Endodermal cell (in vitro differentiated cells): ENCODE data around the gene SLC6A9. TPM values are rescaled to one million over a fixed set of nuclear protein-coding genes. Genes with fewer than 3 reads are reported as not detected.

Experiments used
- DNase-seq: peaks from one replicate; pipeline ENCODE4 v3.0.0-alpha.2; 2017
- H3K27ac ChIP-seq: 2 replicates; pipeline ENCODE4 v1.5.1; 2013; ENCODE audit warnings: mild to moderate bottlenecking, low read depth, low read length, moderate library complexity
- H3K27me3 ChIP-seq: 2 replicates; pipeline ENCODE4 v1.6.1; 2013; ENCODE audit warnings: mild to moderate bottlenecking, low read length, moderate library complexity; ENCODE audit not compliant: insufficient read depth, control insufficient read depth, poor library complexity, severe bottlenecking
- H3K36me3 ChIP-seq: 2 replicates; pipeline ENCODE4 v1.7.0; 2013; ENCODE audit warnings: mild to moderate bottlenecking, low read length, moderate library complexity; ENCODE audit not compliant: control insufficient read depth, insufficient read depth
- H3K4me1 ChIP-seq: one replicate; pipeline ENCODE4 v1.7.0; 2013; ENCODE audit warnings: low read length; ENCODE audit not compliant: control insufficient read depth, insufficient read depth
- H3K4me3 ChIP-seq: 2 replicates; pipeline ENCODE4 v1.5.1; 2013; ENCODE audit warnings: mild to moderate bottlenecking, low read length, moderate library complexity
- H3K9ac ChIP-seq: 2 replicates; pipeline ENCODE4 v1.6.1; 2013; ENCODE audit warnings: mild to moderate bottlenecking, low read length, moderate library complexity; ENCODE audit not compliant: poor library complexity, severe bottlenecking; ENCODE audit errors: extremely low read depth
- H3K9me3 ChIP-seq: 2 replicates; pipeline ENCODE4 v1.6.1; 2013; ENCODE audit warnings: mild to moderate bottlenecking, low read length, moderate library complexity; ENCODE audit not compliant: control insufficient read depth
- H3K27ac Mint-ChIP-seq: 2 replicates; pipeline ENCODE4 v1.8.0; 2020; ENCODE audit warnings: mixed read lengths
- H3K27me3 Mint-ChIP-seq: 2 replicates; pipeline ENCODE4 v1.8.0; 2021; ENCODE audit warnings: mild to moderate bottlenecking, mixed read lengths; ENCODE audit not compliant: insufficient read depth
- H3K36me3 Mint-ChIP-seq: 2 replicates; pipeline ENCODE4 v1.8.0; 2020; ENCODE audit warnings: low read depth, mixed read lengths
- H3K4me1 Mint-ChIP-seq: 2 replicates; pipeline ENCODE4 v1.8.0; 2020; ENCODE audit warnings: mixed read lengths
- H3K4me3 Mint-ChIP-seq: 2 replicates; pipeline ENCODE4 v1.8.0; 2020; ENCODE audit warnings: mild to moderate bottlenecking, moderate library complexity, mixed read lengths
- H3K9me3 Mint-ChIP-seq: 2 replicates; pipeline ENCODE4 v1.8.0; 2020; ENCODE audit warnings: mild to moderate bottlenecking, mixed read lengths
- WGBS, 2 experiments: methylation state at CpG; one replicate each; pipeline versions ENCODE4 v1.1.5 to v1.1.7; 2013; ENCODE audit warnings: missing lambda C conversion rate in 2 of 2, mixed read lengths in 1 of 2; ENCODE audit not compliant: insufficient coverage in 1 of 2, insufficient read length in 1 of 2; 5-methylcytosine and 5-hydroxymethylcytosine counted together
- total RNA-seq, 2 donors: library from RNA; stranded (reverse); fragmentation: NEBNext Ultra II Directional in 1 of 2; extraction: Animal tissue kit (Norgen Biotek cat#: 25700) in 1 of 2; gene quantifications; 2 replicates in 1 of 2; 3 replicates in 1 of 2; pipeline ENCODE4 v1.2.1, GENCODE V29; 2021
- TF ChIP-seq, protein P1 (sequence below): fragments of 200-600 bp; sonication (generic); conservative IDR thresholded peaks from 2 replicates; pipeline ENCODE4 v1.5.0; 2021; ENCODE audit warnings: antibody characterized with exemption, mild to moderate bottlenecking

The SLC6A9 gene
- total RNA-seq, 2 donors from 2014 or later: 5.7 to 11.4 TPM

DNA sequence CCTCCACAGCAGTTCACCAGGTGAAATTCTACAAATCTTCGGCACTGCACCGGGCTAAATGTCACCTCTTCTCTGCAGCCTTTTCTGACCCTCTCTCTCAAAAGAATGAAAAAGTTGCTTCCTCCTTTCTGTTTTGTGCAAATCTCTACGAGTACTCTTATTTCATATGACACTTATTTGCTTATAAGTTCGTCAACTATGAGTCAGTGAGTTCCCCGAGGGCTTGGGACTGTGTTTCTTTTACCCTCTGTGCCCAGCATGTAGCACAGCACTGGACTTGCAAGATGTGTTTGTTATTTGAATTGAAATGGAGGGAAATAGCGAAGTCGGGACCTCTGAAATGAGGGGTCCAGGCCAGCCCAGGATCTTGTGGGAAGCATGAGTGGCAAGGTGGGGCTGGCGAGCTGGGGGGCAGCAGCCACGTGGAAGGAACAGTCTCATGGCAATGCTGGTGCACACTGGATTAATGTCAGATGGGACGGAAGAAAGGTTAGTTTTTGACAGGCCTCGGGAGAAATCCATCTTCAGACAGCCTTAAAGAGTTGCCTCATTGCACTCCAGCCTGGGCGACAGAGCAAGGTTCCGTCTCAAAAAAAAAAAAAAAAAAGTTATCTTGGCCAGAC is 6.2 kb downstream of the SLC6A9 start:
- TF ChIP-seq, protein P1, sequence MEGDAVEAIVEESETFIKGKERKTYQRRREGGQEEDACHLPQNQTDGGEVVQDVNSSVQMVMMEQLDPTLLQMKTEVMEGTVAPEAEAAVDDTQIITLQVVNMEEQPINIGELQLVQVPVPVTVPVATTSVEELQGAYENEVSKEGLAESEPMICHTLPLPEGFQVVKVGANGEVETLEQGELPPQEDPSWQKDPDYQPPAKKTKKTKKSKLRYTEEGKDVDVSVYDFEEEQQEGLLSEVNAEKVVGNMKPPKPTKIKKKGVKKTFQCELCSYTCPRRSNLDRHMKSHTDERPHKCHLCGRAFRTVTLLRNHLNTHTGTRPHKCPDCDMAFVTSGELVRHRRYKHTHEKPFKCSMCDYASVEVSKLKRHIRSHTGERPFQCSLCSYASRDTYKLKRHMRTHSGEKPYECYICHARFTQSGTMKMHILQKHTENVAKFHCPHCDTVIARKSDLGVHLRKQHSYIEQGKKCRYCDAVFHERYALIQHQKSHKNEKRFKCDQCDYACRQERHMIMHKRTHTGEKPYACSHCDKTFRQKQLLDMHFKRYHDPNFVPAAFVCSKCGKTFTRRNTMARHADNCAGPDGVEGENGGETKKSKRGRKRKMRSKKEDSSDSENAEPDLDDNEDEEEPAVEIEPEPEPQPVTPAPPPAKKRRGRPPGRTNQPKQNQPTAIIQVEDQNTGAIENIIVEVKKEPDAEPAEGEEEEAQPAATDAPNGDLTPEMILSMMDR: no peak
- Histone ChIP-seq H3K4me3 (no peak overlapping the region), H3K9me3 (no peaks in the 10 kb centered on the region), H3K9ac (no peak overlapping the region), H3K27ac (no peak overlapping the region), H3K4me1 (no peaks in the 10 kb centered on the region), H3K36me3 (no peaks in the 10 kb centered on the region), H3K27me3 (no peaks in the 10 kb centered on the region)
- Mint-ChIP-seq H3K4me3 (no peak overlapping the region), H3K4me1 (peaks cover 12% of the 10 kb centered on the region), H3K27me3 (peaks cover 8% of the 10 kb centered on the region), H3K27ac (no peak overlapping the region), H3K9me3 (no peaks in the 10 kb centered on the region), H3K36me3 (peaks cover 7% of the 10 kb centered on the region)
- DNase-seq: no peak
- 95 to 96% methylated on average over 11 to 13 of the region's 13 CpGs for WGBS, 2 experiments

DNA sequence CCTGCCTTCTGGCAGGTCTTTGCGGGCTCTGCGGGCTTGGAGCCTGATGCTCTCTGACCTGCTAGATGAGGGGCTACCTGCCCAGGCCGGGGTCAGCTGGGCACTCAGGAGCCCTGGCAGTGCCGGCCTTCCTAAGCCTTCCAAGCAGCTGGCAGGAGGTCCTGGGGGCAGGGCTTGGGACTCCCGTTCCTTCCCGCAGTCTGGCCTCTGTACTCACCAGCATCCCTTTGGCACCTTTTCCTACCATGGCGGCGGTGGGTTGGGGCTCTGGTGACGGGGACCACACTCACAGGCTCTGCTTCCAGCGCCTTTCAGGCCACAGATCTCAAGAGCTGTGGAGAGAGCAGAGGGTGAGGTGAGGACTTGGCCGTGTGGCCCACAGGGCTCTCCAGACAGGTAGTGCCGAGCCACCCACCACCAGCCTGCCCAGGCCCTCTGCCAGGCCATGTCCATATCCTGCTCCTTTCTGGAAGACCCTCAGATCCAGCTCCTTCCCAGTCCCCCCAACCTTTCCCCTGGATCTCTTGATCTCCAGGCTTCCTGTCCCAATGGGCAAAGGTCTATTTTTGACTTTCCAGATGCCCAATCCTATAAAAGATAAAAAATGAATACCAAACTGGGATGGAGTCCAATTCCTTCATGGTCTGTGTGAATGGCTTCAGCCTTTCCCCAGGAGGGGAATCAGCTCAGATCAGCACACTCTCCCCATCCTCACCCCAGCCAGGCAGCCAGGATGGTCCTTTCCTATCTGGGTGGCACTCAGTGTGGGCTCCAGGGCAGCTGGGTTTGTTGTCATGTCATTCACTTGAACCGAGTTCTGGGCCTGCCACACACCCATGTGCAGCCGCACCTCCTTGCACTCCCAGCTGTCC is 7.0 kb downstream of the SLC6A9 start:
- peaks cover 7% of the 10 kb centered on the region for H3K36me3 Mint-ChIP-seq
- Histone ChIP-seq H3K4me3 (no peak overlapping the region), H3K36me3 (no peaks in the 10 kb centered on the region), H3K27me3 (no peaks in the 10 kb centered on the region), H3K9me3 (no peaks in the 10 kb centered on the region), H3K9ac (no peak overlapping the region), H3K27ac (no peak overlapping the region), H3K4me1 (no peaks in the 10 kb centered on the region)
- H3K27me3 Mint-ChIP-seq: peaks cover 6% of the 10 kb centered on the region
- peaks cover 9% of the 10 kb centered on the region for H3K4me1 Mint-ChIP-seq
- no peak overlapping the region for H3K4me3 Mint-ChIP-seq
- WGBS, 2 experiments: 92 to 94% methylated on average over 8 to 14 of the region's 14 CpGs
- TF ChIP-seq, protein P1: no peak
- H3K9me3 Mint-ChIP-seq: no peaks in the 10 kb centered on the region
- H3K27ac Mint-ChIP-seq: no peak overlapping the region
- DNase-seq: no peak

DNA sequence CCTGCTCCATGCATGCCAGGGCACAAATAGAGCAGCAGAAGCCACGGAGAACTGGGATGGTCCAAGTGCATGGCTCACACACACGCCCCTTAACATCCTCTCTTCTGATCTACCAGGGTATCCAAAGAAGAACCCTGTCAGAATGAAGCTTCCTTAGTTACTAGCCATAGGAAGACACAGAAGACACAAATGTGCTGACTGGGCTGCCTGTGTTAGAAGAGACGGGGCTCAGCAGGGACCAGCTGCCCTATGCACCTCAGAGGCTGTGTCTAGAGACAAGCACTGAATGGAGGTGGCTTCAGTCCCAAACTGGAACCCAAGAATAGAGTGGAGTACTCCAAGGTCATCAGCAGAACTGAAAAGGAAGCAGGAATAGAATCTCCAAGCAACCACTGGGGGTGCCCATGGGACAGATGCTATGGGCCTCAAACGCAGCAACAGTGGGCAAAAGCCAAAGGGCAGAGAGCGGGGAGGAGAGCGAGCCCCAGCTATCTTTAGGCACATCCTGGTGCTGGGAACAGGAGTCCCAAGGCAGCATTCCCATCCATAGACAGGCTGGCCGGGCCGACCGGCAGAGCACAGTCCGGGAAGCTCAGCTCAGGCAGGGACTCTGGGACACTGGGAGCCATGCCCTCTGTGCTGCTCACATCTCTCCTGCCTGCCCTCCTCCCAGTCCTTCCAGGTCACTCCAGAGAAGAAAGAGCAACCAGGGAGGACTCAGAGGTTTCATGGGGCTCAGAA is 9.5 kb downstream of the SLC6A9 start:
- H3K36me3 Mint-ChIP-seq: peaks cover 7% of the 10 kb centered on the region
- H3K4me3 ChIP-seq: no peak overlapping the region
- H3K4me3 Mint-ChIP-seq: no peak overlapping the region
- H3K27me3 Mint-ChIP-seq: no peaks in the 10 kb centered on the region
- peaks cover 2% of the 10 kb centered on the region for H3K4me1 Mint-ChIP-seq
- H3K9me3 Mint-ChIP-seq: no peaks in the 10 kb centered on the region
- H3K36me3 ChIP-seq: no peaks in the 10 kb centered on the region
- DNase-seq: no peak
- no peak overlapping the region for H3K27ac ChIP-seq
- WGBS, 2 experiments: 89 to 94% methylated on average over 6 to 10 of the region's 10 CpGs
- H3K9me3 ChIP-seq: no peaks in the 10 kb centered on the region
- no peak overlapping the region for H3K9ac ChIP-seq
- no peaks in the 10 kb centered on the region for H3K27me3 ChIP-seq
- TF ChIP-seq, protein P1: peak; percentile 53
- H3K4me1 ChIP-seq: no peaks in the 10 kb centered on the region
- no peak overlapping the region for H3K27ac Mint-ChIP-seq
